GM21515 (cell line): ENCODE data around the gene MARK1.

Source experiments
- ATAC-seq: cut with Tn5 transposase; IDR thresholded peaks from one replicate; pipeline ENCODE4 v1.9.1; 2021; ENCODE audit not compliant: unreplicated experiment

MARK1 gene

GRCh38 chr1:220528679-220529501 is 954 bp downstream of the MARK1 start:
- peak; percentile 35 for ATAC-seq

- no peak for ATAC-seq
Measured at GRCh38 chr1:220529521-220530020, 1.6 kb downstream of the MARK1 start.

- ATAC-seq = no peak
Measured at GRCh38 chr1:220533504-220534109, 5.7 kb downstream of the MARK1 start.

GRCh38 chr1:220544901-220545303 is 17.0 kb downstream of the MARK1 start:
- no peak for ATAC-seq

- ATAC-seq = no peak
Measured at GRCh38 chr1:220550811-220551399, 23.0 kb downstream of the MARK1 start.

GRCh38 chr1:220551718-220552117 is 23.8 kb downstream of the MARK1 start:
- ATAC-seq = no peak

GRCh38 chr1:220552672-220553260 is 24.8 kb downstream of the MARK1 start:
- no peak for ATAC-seq

- ATAC-seq = no peak
Measured at GRCh38 chr1:220556641-220557040, 28.7 kb downstream of the MARK1 start.

- ATAC-seq = no peak
Measured at GRCh38 chr1:220563564-220563963, 35.6 kb downstream of the MARK1 start.

- no peak for ATAC-seq
Measured at GRCh38 chr1:220564216-220564615, 36.3 kb downstream of the MARK1 start.

- no peak for ATAC-seq
Measured at GRCh38 chr1:220565670-220566069, 37.7 kb downstream of the MARK1 start.

GRCh38 chr1:220566869-220567268 is 38.9 kb downstream of the MARK1 start:
- no peak for ATAC-seq

- ATAC-seq = no peak
Measured at GRCh38 chr1:220572416-220572815, 44.5 kb downstream of the MARK1 start.

GRCh38 chr1:220573836-220574235 is 45.9 kb downstream of the MARK1 start:
- ATAC-seq = no peak

GRCh38 chr1:220575718-220576497 is 48.0 kb downstream of the MARK1 start:
- no peak for ATAC-seq

GRCh38 chr1:220577926-220578325 is 50.0 kb downstream of the MARK1 start:
- ATAC-seq = no peak

- no peak for ATAC-seq
Measured at GRCh38 chr1:220579317-220579716, 51.4 kb downstream of the MARK1 start.

GRCh38 chr1:220592714-220593113 is 64.8 kb downstream of the MARK1 start:
- no peak for ATAC-seq

GRCh38 chr1:220594356-220594755 is 66.4 kb downstream of the MARK1 start:
- ATAC-seq = no peak

GRCh38 chr1:220595179-220595578 is 67.2 kb downstream of the MARK1 start:
- ATAC-seq = no peak

- no peak for ATAC-seq
Measured at GRCh38 chr1:220604926-220605325, 77.0 kb downstream of the MARK1 start.
